SK-N-SH (cell line): Measurements from ENCODE around the gene CFTR. TPM values are rescaled to one million over a fixed set of nuclear protein-coding genes. Genes with fewer than 3 reads are reported as not detected.

Experiments
- CTCF ChIA-PET: fragments of 300-600, 350-600 bp; formaldehyde crosslinking; extraction: SDS; loops from one replicate; lab custom pipeline; 2021; lab: Yijun Ruan, JAX
- POLR2A ChIA-PET: fragments of 350-600 bp; sonication (Branson Sonifier 250); formaldehyde crosslinking; extraction: SDS; loops from one replicate; lab custom pipeline; 2020; ENCODE audit warnings: antibody characterized with exemption, inconsistent platforms; lab: Yijun Ruan, JAX
- DNase-seq: peaks from one replicate; pipeline ENCODE4 v3.0.0; 2012
- H2AFZ ChIP-seq: fragments of 200-600 bp; sonication (generic); 2 replicates; pipeline ENCODE4 v1.8.1; 2016; ENCODE audit warnings: antibody characterized with exemption, mild to moderate bottlenecking, low read depth
- H3F3A ChIP-seq: fragments of 200-600 bp; sonication (generic); replicated peaks from 2 replicates; pipeline ENCODE3; 2016; ENCODE audit warnings: antibody characterized with exemption, mild to moderate bottlenecking; ENCODE audit not compliant: insufficient read depth
- H3K27ac ChIP-seq, 2 experiments: fragments of 200-500 bp in 1 of 2; fragments of 200-600 bp in 1 of 2; sonication (Bioruptor generic) in 1 of 2; sonication (generic), shearing (Covaris generic) in 1 of 2; 2 replicates each; pipeline versions ENCODE4 v1.5.1 to v1.6.1; 2014 to 2016; ENCODE audit warnings: low read depth in 2 of 2, inconsistent platforms in 1 of 2, low read length in 1 of 2, mild to moderate bottlenecking in 1 of 2, mixed read lengths in 1 of 2
- H3K27me3 ChIP-seq: fragments of 200-600 bp; sonication (generic), shearing (Covaris generic); 2 replicates; pipeline ENCODE4 v1.6.1; 2016; ENCODE audit warnings: mixed run types; ENCODE audit not compliant: insufficient read depth
- H3K36me3 ChIP-seq, 2 experiments: fragments of 200-500 bp in 1 of 2; fragments of 200-600 bp in 1 of 2; sonication (Bioruptor generic) in 1 of 2; sonication (generic) in 1 of 2; replicated peaks in 1 of 2; 2 replicates each; pipeline versions ENCODE3 to v1.5.1; 2014 to 2016; ENCODE audit warnings: low read length in 1 of 2, mild to moderate bottlenecking in 1 of 2; ENCODE audit not compliant: insufficient read depth in 2 of 2, control insufficient read depth in 1 of 2
- H3K4me1 ChIP-seq, 2 experiments: fragments of 200-500 bp in 1 of 2; fragments of 200-600 bp in 1 of 2; sonication (Bioruptor generic) in 1 of 2; sonication (generic), shearing (Covaris generic) in 1 of 2; 2 replicates each; pipeline versions ENCODE4 v1.5.1 to v1.6.1; 2014 to 2016; ENCODE audit warnings: low read depth in 1 of 2, low read length in 1 of 2, mixed run types in 1 of 2; ENCODE audit not compliant: insufficient read depth in 2 of 2, control insufficient read depth in 1 of 2
- H3K4me2 ChIP-seq: fragments of 200-600 bp; sonication (generic), shearing (Covaris generic); 2 replicates; pipeline ENCODE4 v1.6.1; 2017; ENCODE audit warnings: mixed run types
- H3K4me3 ChIP-seq, 2 experiments: fragments of 200-500 bp in 1 of 2; fragments of 200-600 bp in 1 of 2; sonication (Bioruptor generic) in 1 of 2; sonication (generic), shearing (Covaris generic) in 1 of 2; 2 replicates each; pipeline versions ENCODE4 v1.5.1 to v1.8.1; 2014 to 2016; ENCODE audit warnings: low read depth in 2 of 2, inconsistent platforms in 1 of 2, low read length in 1 of 2, mild to moderate bottlenecking in 1 of 2, mixed read lengths in 1 of 2, moderate library complexity in 1 of 2
- H3K79me2 ChIP-seq: fragments of 200-600 bp; sonication (generic); 2 replicates; pipeline ENCODE4 v1.8.1; 2017; ENCODE audit warnings: mild to moderate bottlenecking; ENCODE audit not compliant: insufficient read depth
- H3K9ac ChIP-seq: fragments of 200-600 bp; sonication (generic); 2 replicates; pipeline ENCODE4 v1.6.1; 2017; ENCODE audit warnings: mixed run types
- H3K9me2 ChIP-seq: fragments of 200-600 bp; sonication (generic); 2 replicates; pipeline ENCODE4 v1.6.1; 2017; ENCODE audit warnings: mixed run types
- H3K9me3 ChIP-seq: fragments of 200-600 bp; sonication (generic); 2 replicates; pipeline ENCODE4 v1.6.1; 2017; ENCODE audit warnings: mixed run types, mild to moderate bottlenecking, moderate library complexity
- H4K20me1 ChIP-seq: fragments of 200-600 bp; sonication (generic); 2 replicates; pipeline ENCODE4 v1.6.1; 2017; ENCODE audit warnings: mild to moderate bottlenecking, mixed run types; ENCODE audit not compliant: insufficient read depth
- CHD2 ChIP-seq: fragments of 150-350 bp; IDR thresholded peaks from 2 replicates; pipeline ENCODE4 v1.6.1; 2018; ENCODE audit warnings: low read length; ENCODE audit not compliant: partially characterized antibody
- FOSL2 ChIP-seq: IDR thresholded peaks from 2 replicates; pipeline ENCODE4 v1.4.0; 2012; ENCODE audit warnings: low read depth, mild to moderate bottlenecking, moderate library complexity, borderline replicate concordance
- FOXM1 ChIP-seq: IDR thresholded peaks from 2 replicates; pipeline ENCODE4 v1.4.0; 2012; ENCODE audit warnings: low read depth, mild to moderate bottlenecking
- GABPA ChIP-seq: IDR thresholded peaks from 2 replicates; pipeline ENCODE4 v1.4.0; 2012; ENCODE audit warnings: low read depth, mild to moderate bottlenecking
- GATA2 ChIP-seq: sonication (generic); formaldehyde crosslinking; IDR thresholded peaks from 2 replicates; pipeline ENCODE4 v1.5.0; 2020; ENCODE audit warnings: mild to moderate bottlenecking, missing genetic modification reagents
- JUND ChIP-seq: IDR thresholded peaks from 2 replicates; pipeline ENCODE4 v1.4.0; 2012
- MEF2A ChIP-seq: IDR thresholded peaks from 2 replicates; pipeline ENCODE4 v1.4.0; 2012; ENCODE audit warnings: low read depth, borderline replicate concordance
- POLR2AphosphoS5 ChIP-seq: IDR thresholded peaks from 2 replicates; pipeline ENCODE4 v1.6.1; 2012; ENCODE audit warnings: low read depth, low read length
- SMC3 ChIP-seq: IDR thresholded peaks from 2 replicates; pipeline ENCODE4 v1.6.1; 2012; ENCODE audit warnings: low read depth, low read length, improper control_type of control experiment
- TEAD4 ChIP-seq: IDR thresholded peaks from 2 replicates; pipeline ENCODE4 v1.4.0; 2012; ENCODE audit warnings: mild to moderate bottlenecking, borderline replicate concordance; ENCODE audit not compliant: insufficient read depth
- WGBS: methylation state at CpG from one replicate; pipeline ENCODE4 v1.1.6; 2017; ENCODE audit warnings: low lambda C conversion rate; 5-methylcytosine and 5-hydroxymethylcytosine counted together
- polyA plus RNA-seq, 3 experiments: library from polyadenylated mRNA; depleted of rRNA; stranded (reverse); fragments of >200 nt; gene quantifications; 2 replicates each; pipeline ENCODE4 v1.2.3, GENCODE V29; 2012
- TF ChIP-seq, protein P1 (sequence below): IDR thresholded peaks from 2 replicates; pipeline ENCODE4 v1.6.1; 2012; ENCODE audit warnings: mild to moderate bottlenecking, low read depth, low read length, moderate library complexity
- TF ChIP-seq, protein P2 (sequence below): IDR thresholded peaks from 2 replicates; pipeline ENCODE4 v1.4.0; 2012; ENCODE audit warnings: low read depth, borderline replicate concordance

The CFTR gene
- polyA plus RNA-seq, 1 of the 3 experiments (the other 2 are of a cell fraction): not detected

DNA sequence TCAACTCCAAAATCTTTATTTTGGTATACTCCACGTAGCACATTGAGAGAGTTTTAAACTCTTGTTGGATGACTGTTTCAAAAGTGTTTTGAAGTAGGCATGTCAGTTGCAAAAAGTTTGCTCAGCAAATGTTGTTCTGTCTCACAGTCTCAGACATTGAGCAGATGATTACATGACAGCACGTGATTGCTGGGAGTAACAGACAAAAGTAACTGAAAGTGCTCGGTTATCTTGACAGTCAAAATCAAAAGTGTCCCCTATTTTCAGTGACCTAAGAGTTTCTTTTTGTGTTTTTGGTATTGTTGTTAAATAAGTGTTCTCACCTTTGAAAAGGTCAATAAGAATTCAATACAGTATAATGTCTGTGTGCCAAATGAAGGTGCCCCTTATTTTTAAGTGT, 84.3 kb downstream of the CFTR start (continued):
- TF ChIP-seq, protein P1, sequence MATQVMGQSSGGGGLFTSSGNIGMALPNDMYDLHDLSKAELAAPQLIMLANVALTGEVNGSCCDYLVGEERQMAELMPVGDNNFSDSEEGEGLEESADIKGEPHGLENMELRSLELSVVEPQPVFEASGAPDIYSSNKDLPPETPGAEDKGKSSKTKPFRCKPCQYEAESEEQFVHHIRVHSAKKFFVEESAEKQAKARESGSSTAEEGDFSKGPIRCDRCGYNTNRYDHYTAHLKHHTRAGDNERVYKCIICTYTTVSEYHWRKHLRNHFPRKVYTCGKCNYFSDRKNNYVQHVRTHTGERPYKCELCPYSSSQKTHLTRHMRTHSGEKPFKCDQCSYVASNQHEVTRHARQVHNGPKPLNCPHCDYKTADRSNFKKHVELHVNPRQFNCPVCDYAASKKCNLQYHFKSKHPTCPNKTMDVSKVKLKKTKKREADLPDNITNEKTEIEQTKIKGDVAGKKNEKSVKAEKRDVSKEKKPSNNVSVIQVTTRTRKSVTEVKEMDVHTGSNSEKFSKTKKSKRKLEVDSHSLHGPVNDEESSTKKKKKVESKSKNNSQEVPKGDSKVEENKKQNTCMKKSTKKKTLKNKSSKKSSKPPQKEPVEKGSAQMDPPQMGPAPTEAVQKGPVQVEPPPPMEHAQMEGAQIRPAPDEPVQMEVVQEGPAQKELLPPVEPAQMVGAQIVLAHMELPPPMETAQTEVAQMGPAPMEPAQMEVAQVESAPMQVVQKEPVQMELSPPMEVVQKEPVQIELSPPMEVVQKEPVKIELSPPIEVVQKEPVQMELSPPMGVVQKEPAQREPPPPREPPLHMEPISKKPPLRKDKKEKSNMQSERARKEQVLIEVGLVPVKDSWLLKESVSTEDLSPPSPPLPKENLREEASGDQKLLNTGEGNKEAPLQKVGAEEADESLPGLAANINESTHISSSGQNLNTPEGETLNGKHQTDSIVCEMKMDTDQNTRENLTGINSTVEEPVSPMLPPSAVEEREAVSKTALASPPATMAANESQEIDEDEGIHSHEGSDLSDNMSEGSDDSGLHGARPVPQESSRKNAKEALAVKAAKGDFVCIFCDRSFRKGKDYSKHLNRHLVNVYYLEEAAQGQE: no peak
- TF ChIP-seq JUND (no peak), POLR2AphosphoS5 (no peak), FOXM1 (no peak)

DNA sequence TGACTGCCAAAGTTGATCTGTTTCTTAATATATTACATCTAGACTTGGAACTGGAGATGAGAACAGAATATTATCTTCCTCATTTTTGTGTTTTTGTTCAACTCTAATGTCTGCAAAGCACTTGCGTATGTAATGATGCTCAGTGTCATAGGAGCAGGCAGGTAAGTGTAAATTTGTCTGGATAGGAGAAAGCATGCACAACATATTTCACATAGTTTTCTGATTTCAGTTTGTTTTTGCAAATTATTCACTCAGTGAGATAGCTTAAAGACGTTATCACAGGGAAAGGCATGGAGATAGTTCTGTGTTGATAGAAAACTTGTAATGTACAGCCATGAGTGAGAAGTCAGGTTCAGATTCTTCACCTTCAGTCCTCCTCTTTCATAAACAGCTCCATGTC, 84.8 kb downstream of the CFTR start:
- no peaks in the 10 kb centered on the region for H3K27me3 ChIP-seq
- no peak overlapping the region for H3K4me2 ChIP-seq
- no peak overlapping the region for H3K9ac ChIP-seq
- H3K79me2 ChIP-seq: no peaks in the 10 kb centered on the region
- H2AFZ ChIP-seq: no peak overlapping the region
- no peak overlapping the region for H3K27ac ChIP-seq
- no peaks in the 10 kb centered on the region for H4K20me1 ChIP-seq
- WGBS: 9% methylated on average over 2 of the region's 2 CpGs
- no peaks in the 10 kb centered on the region for H3K36me3 ChIP-seq
- no peaks in the 10 kb centered on the region for H3K4me1 ChIP-seq
- H3K4me3 ChIP-seq: no peak overlapping the region
- H3F3A ChIP-seq: no peaks in the 10 kb centered on the region
- no peaks in the 10 kb centered on the region for H3K9me2 ChIP-seq
- no peak for DNase-seq
- H3K9me3 ChIP-seq: no peaks in the 10 kb centered on the region
- no peak for TF ChIP-seq TEAD4
- no peak for TF ChIP-seq MEF2A
- TF ChIP-seq FOSL2: no peak
- TF ChIP-seq SMC3: no peak
- TF ChIP-seq GATA2 (CRISPR knock-in tag): no peak
- ChIA-PET CTCF (no interaction called here), POLR2A (no interaction called here)

DNA sequence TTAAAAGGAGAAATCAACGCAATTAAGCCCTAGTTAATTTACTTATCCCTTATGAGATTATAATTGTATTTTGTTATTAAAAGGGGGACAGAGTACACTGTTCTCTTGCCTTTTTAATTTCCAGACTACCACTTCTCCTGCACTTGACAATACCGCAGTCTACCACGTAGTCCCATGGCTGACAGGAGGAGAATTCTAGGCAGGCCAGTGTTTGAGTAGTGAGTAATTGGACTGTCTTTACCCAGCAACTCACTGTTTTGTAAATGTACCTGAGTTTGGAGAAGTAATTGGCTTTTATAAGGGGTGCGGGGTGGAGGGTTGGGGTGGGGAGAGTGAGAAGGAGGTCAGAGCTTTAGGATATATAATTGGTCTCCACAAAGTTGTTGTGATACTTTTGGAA, 85.4 kb downstream of the CFTR start:
- no peaks in the 10 kb centered on the region for H3K9me3 ChIP-seq
- 13% methylated on average over 4 of the region's 4 CpGs for WGBS

More for the DNA sequence above, 85.4 kb downstream of the CFTR start:
- no peak overlapping the region for H3K4me3 ChIP-seq
- no peaks in the 10 kb centered on the region for H3F3A ChIP-seq
- no peak overlapping the region for H3K9ac ChIP-seq
- DNase-seq: no peak
- H3K27me3 ChIP-seq: no peaks in the 10 kb centered on the region
- ChIA-PET POLR2A (no interaction called here), CTCF (no interaction called here)
- no peaks in the 10 kb centered on the region for H3K79me2 ChIP-seq
- H4K20me1 ChIP-seq: no peaks in the 10 kb centered on the region
- H2AFZ ChIP-seq: no peak overlapping the region
- H3K4me1 ChIP-seq: no peaks in the 10 kb centered on the region
- H3K9me2 ChIP-seq: no peaks in the 10 kb centered on the region
- no peaks in the 10 kb centered on the region for H3K36me3 ChIP-seq
- no peak overlapping the region for H3K27ac ChIP-seq
- H3K4me2 ChIP-seq: no peak overlapping the region
- TF ChIP-seq CHD2: no peak
- TF ChIP-seq, protein P1: no peak
- TF ChIP-seq GABPA: no peak
- no peak for TF ChIP-seq MEF2A
- TF ChIP-seq, protein P2, sequence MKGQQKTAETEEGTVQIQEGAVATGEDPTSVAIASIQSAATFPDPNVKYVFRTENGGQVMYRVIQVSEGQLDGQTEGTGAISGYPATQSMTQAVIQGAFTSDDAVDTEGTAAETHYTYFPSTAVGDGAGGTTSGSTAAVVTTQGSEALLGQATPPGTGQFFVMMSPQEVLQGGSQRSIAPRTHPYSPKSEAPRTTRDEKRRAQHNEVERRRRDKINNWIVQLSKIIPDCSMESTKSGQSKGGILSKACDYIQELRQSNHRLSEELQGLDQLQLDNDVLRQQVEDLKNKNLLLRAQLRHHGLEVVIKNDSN: no peak
